GM12875 (cell line): ENCODE results near the gene CADPS2.

Experiments used
- H3K4me3 ChIP-seq: one replicate; pipeline ENCODE4 v1.5.1; 2011; ENCODE audit warnings: low read depth, low read length, control low read depth
- CTCF ChIP-seq: IDR thresholded peaks from 2 replicates; pipeline ENCODE4 v1.5.1; 2011; ENCODE audit warnings: low read depth, mild to moderate bottlenecking, control low read depth, inconsistent platforms, low read length, moderate library complexity, borderline replicate concordance; ENCODE audit not compliant: insufficient read depth

The CADPS2 gene

GRCh38 chr7:122460936-122461335, 425.3 kb downstream of the CADPS2 start:
- no peak overlapping the region for H3K4me3 ChIP-seq
- no peak for TF ChIP-seq CTCF

- H3K4me3 ChIP-seq = no peak overlapping the region
- no peak for TF ChIP-seq CTCF
These were observed 428.3 kb downstream of the CADPS2 start for GRCh38 chr7:122457969-122458368.

GRCh38 chr7:122457325-122457724, 428.9 kb downstream of the CADPS2 start:
- TF ChIP-seq CTCF = no peak
- no peak overlapping the region for H3K4me3 ChIP-seq

- no peak overlapping the region for H3K4me3 ChIP-seq
- TF ChIP-seq CTCF = no peak
These were observed 431.3 kb downstream of the CADPS2 start for GRCh38 chr7:122454776-122455507.

GRCh38 chr7:122453432-122453831, 432.8 kb downstream of the CADPS2 start:
- TF ChIP-seq CTCF = no peak
- no peak overlapping the region for H3K4me3 ChIP-seq

- no peak overlapping the region for H3K4me3 ChIP-seq
- TF ChIP-seq CTCF = no peak
These were observed 437.2 kb downstream of the CADPS2 start for GRCh38 chr7:122448893-122449589.

GRCh38 chr7:122442929-122443328, 443.3 kb downstream of the CADPS2 start:
- TF ChIP-seq CTCF = no peak
- H3K4me3 ChIP-seq = no peak overlapping the region
